Measurements from ENCODE around the gene EML3.
"Not testable (repeated sequence)": the region's sequence is repeated elsewhere in the genome, so short reads cannot be mapped to it uniquely, and the experiment has no call there.

EML3 gene

GRCh38 chr11:62570903-62571302, 41.7 kb downstream of the EML3 start:
- DNase-seq (ENCODE audit: low read depth): not testable (repeated sequence)

DNA sequence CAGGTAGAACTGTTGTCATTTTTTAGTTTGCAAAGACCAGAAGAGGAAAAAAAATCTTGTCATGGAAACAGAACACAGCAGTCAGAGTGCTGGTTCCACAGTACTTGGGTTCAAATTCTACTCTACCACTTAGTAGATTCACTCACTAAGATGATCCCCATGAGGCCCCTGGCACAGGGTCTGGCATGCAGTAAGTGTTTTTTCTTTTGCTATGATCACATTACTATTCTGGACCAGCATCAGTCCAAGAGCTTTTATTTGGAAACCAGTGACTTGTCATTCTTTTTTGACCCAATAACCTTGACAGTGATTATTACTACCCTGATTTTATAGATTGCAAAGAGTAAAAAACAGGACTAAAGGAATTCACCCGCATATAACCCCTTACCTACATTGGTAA, 43.0 kb downstream of the EML3 start:
- DNase-seq (ENCODE audit: low read depth): no peak

DNA sequence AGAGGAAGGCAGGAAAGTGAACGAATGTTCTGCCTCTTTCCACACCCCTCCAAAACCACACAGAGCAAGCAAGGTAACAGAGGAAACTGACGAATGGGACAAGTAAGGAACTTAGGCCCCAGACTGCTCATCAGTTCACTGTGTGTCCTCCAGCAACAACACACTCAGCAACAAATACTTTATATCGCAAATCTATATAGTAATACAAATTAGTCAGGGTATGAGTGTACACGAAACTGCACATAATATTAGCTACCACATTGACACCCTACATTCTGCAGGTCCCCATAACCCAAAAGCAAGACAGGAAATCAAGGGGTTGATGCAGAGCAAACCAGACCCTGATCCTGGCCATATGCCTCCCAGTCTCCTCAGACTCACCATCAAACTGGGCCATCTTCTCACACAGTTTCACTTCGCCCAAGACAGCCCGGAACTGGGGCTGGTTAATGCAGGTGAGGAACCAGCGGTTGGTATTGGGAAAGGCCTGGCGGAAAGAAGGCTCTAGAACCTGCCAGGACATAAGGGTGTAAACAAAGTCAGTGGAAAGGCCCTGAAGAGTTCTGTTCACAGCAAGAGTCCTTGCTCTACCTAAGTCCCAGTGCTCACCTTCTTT, 45.4 kb downstream of the EML3 start:
- no peak for DNase-seq (ENCODE audit: low read depth)

GRCh38 chr11:62566247-62566646, 46.3 kb downstream of the EML3 start:
- DNase-seq (ENCODE audit: low read depth): no peak

- DNase-seq (ENCODE audit: low read depth): no peak
Observed at GRCh38 chr11:62565100-62565802, 47.3 kb downstream of the EML3 start.

- DNase-seq (ENCODE audit: low read depth): not testable (repeated sequence)
Observed at GRCh38 chr11:62561677-62562230, 50.8 kb downstream of the EML3 start.

DNA sequence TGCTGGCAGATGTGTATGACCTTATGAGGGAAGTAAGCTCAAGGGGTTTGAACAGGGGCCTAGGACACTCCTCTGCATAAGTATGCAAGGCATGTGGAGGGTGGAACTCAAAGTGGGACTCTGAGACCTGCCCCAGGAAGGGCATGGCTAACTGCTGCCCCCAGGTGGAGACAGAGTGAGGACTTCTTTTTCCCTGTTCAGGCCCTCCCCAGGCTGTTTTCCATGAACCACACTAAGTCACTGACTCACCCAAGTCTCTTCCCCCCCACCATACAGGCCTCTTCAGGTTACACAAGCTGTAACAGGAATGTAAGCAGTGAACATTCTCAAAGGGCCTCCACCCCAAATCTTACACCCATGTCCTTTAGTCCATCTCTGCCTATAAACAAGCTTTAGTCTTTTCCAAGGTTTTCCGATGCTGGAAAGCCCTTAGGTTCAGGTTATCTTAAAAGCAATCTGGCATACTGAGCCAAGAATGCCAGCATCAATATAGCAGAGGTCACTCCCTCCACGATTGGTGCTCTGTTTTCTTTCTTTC, 51.9 kb downstream of the EML3 start:
- no peak for DNase-seq (ENCODE audit: low read depth)

DNA sequence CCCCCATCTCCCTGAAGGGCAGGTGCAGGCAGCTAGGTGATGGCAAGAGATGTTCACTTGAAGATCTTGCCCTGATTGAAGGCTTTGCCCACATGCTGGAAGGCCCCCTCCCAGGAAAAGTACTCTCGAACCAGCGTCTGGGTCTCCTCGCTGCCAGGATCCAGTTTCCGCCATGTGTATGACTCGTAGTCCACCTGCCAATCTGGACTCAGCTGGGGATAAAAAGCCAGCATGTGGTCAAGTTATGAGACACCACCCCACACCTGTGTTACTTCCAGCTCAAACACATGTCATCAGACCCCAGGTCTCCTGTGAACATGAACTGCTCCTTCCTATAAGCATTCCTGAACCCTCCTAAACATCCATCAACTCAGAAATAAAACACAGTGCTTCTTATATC, 52.9 kb downstream of the EML3 start:
- not testable (repeated sequence) for DNase-seq (ENCODE audit: low read depth)

- DNase-seq (ENCODE audit: low read depth): no peak
Observed at GRCh38 chr11:62559204-62559603, 53.4 kb downstream of the EML3 start.

DNA sequence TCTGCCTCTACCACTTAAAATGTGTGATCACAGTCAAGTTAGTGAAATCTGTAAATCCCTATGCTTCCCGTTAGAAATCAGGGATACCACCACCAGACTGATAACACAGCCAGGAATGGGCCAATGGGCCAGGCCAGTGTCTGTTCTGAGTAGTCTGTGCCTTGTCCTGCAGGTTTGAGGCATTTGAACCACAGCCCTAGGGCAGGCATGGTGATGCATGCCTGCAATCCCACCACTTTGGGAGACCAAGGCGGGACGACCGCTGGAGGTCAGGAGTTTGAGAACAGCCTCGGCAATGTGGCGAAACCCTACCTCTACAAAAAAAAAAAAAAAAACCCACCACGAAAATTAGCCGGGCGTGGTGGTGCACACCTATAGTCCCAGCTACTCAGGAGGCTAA, 53.9 kb downstream of the EML3 start:
- DNase-seq (ENCODE audit: low read depth): no peak

GRCh38 chr11:62556875-62557631, 55.5 kb downstream of the EML3 start:
- no peak for DNase-seq (ENCODE audit: low read depth)

GRCh38 chr11:62556108-62556874, 56.3 kb downstream of the EML3 start:
- peak; percentile 66 for DNase-seq (ENCODE audit: low read depth)

- DNase-seq (ENCODE audit: low read depth): no peak
Observed at GRCh38 chr11:62555464-62556107, 57.0 kb downstream of the EML3 start.

DNA sequence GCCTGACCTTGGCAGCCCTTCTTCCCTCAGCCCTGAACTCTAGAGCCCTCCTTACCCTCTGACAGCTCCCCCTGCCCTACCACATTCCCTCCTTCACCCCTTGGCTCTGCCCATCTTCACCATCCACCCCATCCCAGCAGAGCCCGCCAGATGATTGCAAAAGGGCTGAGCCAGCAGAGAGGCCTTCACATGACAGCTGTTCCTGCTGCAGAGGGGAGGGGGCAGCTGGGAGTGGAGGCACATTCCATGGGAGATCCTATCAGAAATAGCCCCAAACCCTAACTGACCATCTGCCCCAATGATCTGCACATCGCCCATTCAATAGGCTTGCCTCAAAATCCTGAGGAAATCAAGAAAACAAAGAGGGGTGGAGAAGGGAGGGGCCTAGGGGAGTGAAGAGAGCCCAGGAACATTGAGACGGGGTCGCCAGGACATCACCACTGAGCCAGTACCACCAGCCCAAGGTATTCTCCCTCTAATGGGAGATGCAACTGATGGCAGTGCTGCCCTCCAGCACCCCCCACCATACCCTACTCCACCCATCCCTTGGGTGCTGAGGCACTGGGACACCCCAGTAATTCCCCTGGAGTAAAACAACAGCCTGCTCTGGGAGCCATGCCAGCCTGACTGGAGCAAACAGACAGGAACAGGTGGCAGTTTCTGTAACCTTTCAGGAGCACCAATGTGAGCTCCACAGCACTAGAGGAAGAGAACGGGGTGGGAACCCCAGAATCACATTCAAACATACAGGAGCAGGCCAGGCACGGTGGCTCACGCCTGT, 58.0 kb downstream of the EML3 start:
- no peak for DNase-seq (ENCODE audit: low read depth)

DNA sequence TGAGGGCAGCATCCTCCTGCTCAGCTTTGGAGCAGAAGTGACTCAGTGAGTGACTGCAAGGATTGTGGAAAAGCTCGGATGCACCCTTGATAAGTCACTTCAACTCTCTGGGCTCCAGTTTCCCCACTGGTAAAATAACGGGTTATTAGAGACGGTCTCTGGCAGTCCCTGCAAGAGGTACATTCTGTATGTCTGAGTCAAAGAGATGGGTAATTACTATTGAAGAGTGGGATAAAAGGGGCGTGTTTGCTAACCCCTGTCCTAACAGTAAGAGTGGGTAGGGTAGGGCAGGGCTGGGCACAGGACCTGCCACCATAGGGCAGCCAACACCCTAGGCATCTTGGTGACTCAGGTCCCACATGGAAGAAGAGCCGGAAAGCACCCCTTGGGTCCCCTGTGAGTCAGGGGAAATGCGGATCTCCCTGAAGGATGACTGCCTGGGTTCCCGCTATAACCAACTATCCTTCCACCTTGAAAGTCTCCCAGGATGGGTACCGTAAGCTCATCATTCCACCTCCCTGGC, 58.7 kb downstream of the EML3 start:
- DNase-seq (ENCODE audit: low read depth): no peak

DNA sequence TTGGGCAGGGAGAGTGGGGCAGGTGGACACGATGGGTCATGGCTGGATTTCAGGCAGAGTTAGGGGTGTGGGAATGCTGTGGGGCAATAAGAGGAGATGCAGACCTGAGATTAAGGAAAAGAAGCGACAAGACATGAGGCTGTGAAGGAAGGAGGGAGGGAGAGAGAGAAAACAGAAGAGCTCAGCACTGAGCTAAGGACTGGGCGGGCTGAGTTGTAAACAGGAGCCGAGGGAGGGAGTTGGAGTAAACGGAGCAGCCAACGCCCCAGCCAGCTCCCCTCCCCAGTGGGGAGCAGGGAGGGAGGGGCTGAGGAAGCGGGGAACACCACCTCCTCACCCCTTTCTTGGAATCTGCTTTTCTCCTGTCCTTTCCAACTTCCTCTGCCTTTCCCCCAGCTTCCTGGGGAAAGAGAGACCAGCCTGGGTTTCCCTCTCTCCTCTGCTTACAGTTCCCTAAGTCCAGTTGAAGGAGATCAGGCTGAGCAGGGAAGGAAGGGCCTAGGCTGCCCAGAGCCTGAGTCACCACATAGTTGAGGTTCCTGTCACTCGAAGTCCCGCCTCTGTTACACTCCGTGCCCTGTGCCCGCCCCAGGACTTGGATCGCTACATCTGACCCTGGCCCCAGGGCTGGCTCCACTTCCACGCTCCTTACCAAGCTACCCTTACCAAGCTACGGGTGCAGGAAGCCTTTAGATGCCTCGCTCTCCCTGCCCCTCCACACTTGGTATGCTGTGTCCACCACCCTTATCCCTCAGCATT, 59.3 kb downstream of the EML3 start:
- DNase-seq (ENCODE audit: low read depth): no peak

DNA sequence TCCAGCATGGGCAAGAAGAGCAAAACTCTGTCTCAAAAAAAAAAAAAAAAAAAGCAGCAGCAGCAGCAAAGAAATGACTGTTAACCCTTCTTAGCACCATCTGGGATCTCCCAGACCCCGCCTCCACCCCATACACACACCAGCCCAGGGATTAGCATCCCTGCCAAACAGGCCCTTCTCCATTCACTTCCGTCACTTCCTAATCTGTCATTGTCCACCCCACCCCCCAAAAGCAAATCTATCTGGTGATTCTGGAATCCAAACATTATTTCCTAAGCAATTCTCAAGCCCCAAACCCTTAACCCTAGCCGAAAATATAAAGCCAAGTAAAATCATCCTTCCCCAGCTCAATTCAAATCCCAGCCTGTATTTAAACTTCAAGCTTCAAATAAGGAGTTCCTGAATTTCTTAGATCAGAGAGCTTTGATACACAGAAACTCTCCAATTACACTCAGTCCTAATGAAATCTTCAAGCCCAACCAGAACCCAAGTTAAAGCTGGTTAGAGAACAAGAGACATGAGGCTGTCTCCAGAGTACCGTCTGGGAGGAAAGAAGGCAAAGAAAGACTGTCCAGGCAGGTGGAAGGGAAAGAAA, 60.0 kb downstream of the EML3 start:
- DNase-seq (ENCODE audit: low read depth): no peak

Measured in activated T-cell treated with anti-CD3 and anti-CD28 coated beads for 24 hours (primary cell).